HepG2 (cell line): ENCODE measurements around the gene FAM167B. TPM values are rescaled to one million over a fixed set of nuclear protein-coding genes. Genes with fewer than 3 reads are reported as not detected.

Experiments used
- BHLHE40 ChIP-seq: IDR thresholded peaks from 2 replicates; pipeline ENCODE4 v1.6.1; 2011; ENCODE audit warnings: low read length, improper control_type of control experiment
- CBX5 ChIP-seq: sonication (generic); formaldehyde crosslinking; IDR thresholded peaks from 2 replicates; pipeline ENCODE4 v1.4.0; 2020; ENCODE audit warnings: missing genetic modification reagents, borderline replicate concordance
- CC2D1A ChIP-seq: sonication (generic); formaldehyde crosslinking; IDR thresholded peaks from 2 replicates; pipeline ENCODE4 v1.8.1; 2023; ENCODE audit warnings: mild to moderate bottlenecking, missing genetic modification reagents
- EHMT2 ChIP-seq: fragments of 200-600 bp; sonication (generic); IDR thresholded peaks from 2 replicates; pipeline ENCODE4 v1.7.0; 2017; ENCODE audit warnings: antibody characterized with exemption, low read depth, low read length, borderline replicate concordance
- HIVEP1 ChIP-seq: sonication (generic); formaldehyde crosslinking; IDR thresholded peaks from 2 replicates; pipeline ENCODE4 v1.4.0; 2020; ENCODE audit warnings: mild to moderate bottlenecking, missing genetic modification reagents
- HNRNPLL ChIP-seq: fragments of 200-400 bp; formaldehyde crosslinking; IDR thresholded peaks from 2 replicates; pipeline ENCODE4 v1.6.1; 2017; ENCODE audit warnings: mild to moderate bottlenecking, low read depth, low read length; ENCODE audit not compliant: poor library complexity, severe bottlenecking
- MYC ChIP-seq: sonication (generic); formaldehyde crosslinking; IDR thresholded peaks from 2 replicates; pipeline ENCODE4 v1.9.0; 2021; ENCODE audit warnings: missing genetic modification reagents, borderline replicate concordance
- NR2F6 ChIP-seq, 2 experiments: IDR thresholded peaks; 2 replicates each; pipeline ENCODE4 v1.6.1; 2016; ENCODE audit warnings: antibody characterized with exemption in 1 of 2, mild to moderate bottlenecking in 1 of 2
- ZFP37 ChIP-seq: sonication (generic); formaldehyde crosslinking; IDR thresholded peaks from 2 replicates; pipeline ENCODE4 v1.4.0; 2020; ENCODE audit warnings: missing genetic modification reagents, borderline replicate concordance
- ZNF749 ChIP-seq: sonication (generic); formaldehyde crosslinking; IDR thresholded peaks from 2 replicates; pipeline ENCODE4 v1.8.0; 2022; ENCODE audit warnings: mild to moderate bottlenecking, missing genetic modification reagents, moderate library complexity, borderline replicate concordance
- polyA plus RNA-seq, 8 experiments: library from polyadenylated mRNA; depleted of rRNA in 3 of 8; stranded (reverse) in 7 of 8; unstranded in 1 of 8; fragments of >200 nt; fragmentation: Illumina TruSeq in 4 of 8; extraction: Trizol in 4 of 8; gene quantifications; 2 replicates each; pipeline versions ENCODE4 v1.2.1 to v1.2.3, GENCODE V29; 2011 to 2016; ENCODE audit warnings: low read depth in 4 of 8, missing spikeins in 1 of 8, mixed read lengths in 1 of 8; ENCODE audit not compliant: insufficient read depth in 1 of 8
- total RNA-seq, 5 experiments: library from RNA; depleted of rRNA; stranded (reverse); fragments of >200 nt; fragmentation: Illumina TruSeq; extraction: Trizol; gene quantifications; 2 replicates each; pipeline ENCODE4 v1.2.3, GENCODE V29; 2016; ENCODE audit warnings: low read depth in 1 of 5
- TF ChIP-seq, protein P1 (sequence below): sonication (generic); formaldehyde crosslinking; IDR thresholded peaks from 2 replicates; pipeline ENCODE4 v1.4.0; 2020; ENCODE audit warnings: missing genetic modification reagents, borderline replicate concordance
- TF ChIP-seq, protein P2 (sequence below): sonication (generic); formaldehyde crosslinking; conservative IDR thresholded peaks from 2 replicates; pipeline ENCODE4 v1.4.0; 2020; ENCODE audit warnings: mild to moderate bottlenecking, missing genetic modification reagents, moderate library complexity
- TF ChIP-seq, protein P3 (sequence below): sonication (generic); formaldehyde crosslinking; conservative IDR thresholded peaks from 2 replicates; pipeline ENCODE4 v1.5.0; 2020; ENCODE audit warnings: missing genetic modification reagents
- TF ChIP-seq, protein P4 (sequence below), 2 experiments: sonication (generic) in 1 of 2; formaldehyde crosslinking in 1 of 2; IDR thresholded peaks; 2 replicates each; pipeline versions ENCODE4 v1.4.0 to v1.6.1; 2018 to 2020; ENCODE audit warnings: missing genetic modification reagents in 2 of 2, borderline replicate concordance in 1 of 2, low read depth in 1 of 2, mild to moderate bottlenecking in 1 of 2, missing biosample characterization in 1 of 2
- TF ChIP-seq, protein P5 (sequence below): sonication (generic); formaldehyde crosslinking; IDR thresholded peaks from 2 replicates; pipeline ENCODE4 v1.4.0; 2020; ENCODE audit warnings: mild to moderate bottlenecking, missing genetic modification reagents

Gene FAM167B
- total and polyA plus RNA-seq, 2 of the 13 experiments (the other 11 are each of a cell fraction or from before 2014, with no cell fraction given): 0.15 to 0.70 TPM

DNA sequence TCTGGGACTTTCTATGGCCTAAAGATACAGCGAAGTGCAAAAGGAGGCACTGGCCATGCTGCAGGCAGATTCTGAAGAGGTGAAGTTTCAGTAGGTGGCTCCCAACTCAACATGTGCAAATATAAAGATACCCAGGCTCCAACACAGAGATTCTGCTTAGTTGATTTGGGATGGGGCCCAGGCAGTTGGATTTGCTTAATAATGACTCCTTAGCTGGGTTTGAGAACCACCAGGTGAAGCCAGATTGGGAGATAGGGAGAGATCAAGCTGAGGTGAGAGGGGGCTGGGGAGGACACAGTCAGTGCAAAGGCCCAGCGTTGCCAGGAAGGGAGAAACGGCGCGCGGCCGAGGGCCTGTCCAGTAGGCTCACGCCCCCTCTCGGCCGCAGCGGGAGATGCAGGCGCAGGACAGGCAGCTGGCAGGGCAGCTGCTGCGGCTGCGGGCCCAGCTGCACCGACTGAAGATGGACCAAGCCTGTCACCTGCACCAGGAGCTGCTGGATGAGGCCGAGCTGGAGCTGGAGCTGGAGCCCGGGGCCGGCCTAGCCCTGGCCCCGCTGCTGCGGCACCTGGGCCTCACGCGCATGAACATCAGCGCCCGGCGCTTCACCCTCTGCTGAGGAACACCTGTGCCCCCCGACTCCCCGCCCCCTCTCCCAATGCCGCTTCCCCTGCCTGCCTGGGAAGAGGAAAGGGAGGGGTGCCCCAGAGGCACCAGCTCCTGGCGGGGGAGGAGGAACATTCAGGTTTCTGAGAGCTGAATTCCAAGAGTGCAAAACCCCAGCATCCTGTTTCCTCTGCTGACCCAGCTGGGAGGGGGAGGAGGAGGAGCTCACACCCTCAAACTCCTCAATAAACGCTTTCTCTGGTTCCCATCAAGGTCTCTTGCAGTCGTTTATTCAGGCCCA is 1.2 kb downstream of the FAM167B start (continued):
- TF ChIP-seq, protein P1, sequence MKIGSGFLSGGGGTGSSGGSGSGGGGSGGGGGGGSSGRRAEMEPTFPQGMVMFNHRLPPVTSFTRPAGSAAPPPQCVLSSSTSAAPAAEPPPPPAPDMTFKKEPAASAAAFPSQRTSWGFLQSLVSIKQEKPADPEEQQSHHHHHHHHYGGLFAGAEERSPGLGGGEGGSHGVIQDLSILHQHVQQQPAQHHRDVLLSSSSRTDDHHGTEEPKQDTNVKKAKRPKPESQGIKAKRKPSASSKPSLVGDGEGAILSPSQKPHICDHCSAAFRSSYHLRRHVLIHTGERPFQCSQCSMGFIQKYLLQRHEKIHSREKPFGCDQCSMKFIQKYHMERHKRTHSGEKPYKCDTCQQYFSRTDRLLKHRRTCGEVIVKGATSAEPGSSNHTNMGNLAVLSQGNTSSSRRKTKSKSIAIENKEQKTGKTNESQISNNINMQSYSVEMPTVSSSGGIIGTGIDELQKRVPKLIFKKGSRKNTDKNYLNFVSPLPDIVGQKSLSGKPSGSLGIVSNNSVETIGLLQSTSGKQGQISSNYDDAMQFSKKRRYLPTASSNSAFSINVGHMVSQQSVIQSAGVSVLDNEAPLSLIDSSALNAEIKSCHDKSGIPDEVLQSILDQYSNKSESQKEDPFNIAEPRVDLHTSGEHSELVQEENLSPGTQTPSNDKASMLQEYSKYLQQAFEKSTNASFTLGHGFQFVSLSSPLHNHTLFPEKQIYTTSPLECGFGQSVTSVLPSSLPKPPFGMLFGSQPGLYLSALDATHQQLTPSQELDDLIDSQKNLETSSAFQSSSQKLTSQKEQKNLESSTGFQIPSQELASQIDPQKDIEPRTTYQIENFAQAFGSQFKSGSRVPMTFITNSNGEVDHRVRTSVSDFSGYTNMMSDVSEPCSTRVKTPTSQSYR: peak; percentile 56; the same call in 1 of the 2 replicates
- TF ChIP-seq, protein P2, sequence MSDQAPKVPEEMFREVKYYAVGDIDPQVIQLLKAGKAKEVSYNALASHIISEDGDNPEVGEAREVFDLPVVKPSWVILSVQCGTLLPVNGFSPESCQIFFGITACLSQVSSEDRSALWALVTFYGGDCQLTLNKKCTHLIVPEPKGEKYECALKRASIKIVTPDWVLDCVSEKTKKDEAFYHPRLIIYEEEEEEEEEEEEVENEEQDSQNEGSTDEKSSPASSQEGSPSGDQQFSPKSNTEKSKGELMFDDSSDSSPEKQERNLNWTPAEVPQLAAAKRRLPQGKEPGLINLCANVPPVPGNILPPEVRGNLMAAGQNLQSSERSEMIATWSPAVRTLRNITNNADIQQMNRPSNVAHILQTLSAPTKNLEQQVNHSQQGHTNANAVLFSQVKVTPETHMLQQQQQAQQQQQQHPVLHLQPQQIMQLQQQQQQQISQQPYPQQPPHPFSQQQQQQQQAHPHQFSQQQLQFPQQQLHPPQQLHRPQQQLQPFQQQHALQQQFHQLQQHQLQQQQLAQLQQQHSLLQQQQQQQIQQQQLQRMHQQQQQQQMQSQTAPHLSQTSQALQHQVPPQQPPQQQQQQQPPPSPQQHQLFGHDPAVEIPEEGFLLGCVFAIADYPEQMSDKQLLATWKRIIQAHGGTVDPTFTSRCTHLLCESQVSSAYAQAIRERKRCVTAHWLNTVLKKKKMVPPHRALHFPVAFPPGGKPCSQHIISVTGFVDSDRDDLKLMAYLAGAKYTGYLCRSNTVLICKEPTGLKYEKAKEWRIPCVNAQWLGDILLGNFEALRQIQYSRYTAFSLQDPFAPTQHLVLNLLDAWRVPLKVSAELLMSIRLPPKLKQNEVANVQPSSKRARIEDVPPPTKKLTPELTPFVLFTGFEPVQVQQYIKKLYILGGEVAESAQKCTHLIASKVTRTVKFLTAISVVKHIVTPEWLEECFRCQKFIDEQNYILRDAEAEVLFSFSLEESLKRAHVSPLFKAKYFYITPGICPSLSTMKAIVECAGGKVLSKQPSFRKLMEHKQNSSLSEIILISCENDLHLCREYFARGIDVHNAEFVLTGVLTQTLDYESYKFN (CRISPR knock-in tag): no peak
- TF ChIP-seq CBX5 (CRISPR knock-in tag) (peak; percentile 81; the same call in 1 of the 2 replicates), ZFP37 (CRISPR knock-in tag) (no peak), EHMT2 (no peak), BHLHE40 (peak; percentile 55), HNRNPLL (peak; percentile 81), ZNF749 (CRISPR knock-in tag) (0 out of 2 replicates have a peak, but pooled peaks have one; percentile 47), NR2F6 (IDR thresholded peaks at IDR 0.05) (no peak), NR2F6 (CRISPR knock-in tag; IDR thresholded peaks at IDR 0.05) (peak; percentile 60; the same call in 1 of the 2 replicates), CC2D1A (CRISPR knock-in tag) (no peak), MYC (CRISPR knock-in tag) (peak; percentile 79; the same call in 1 of the 2 replicates), HIVEP1 (CRISPR knock-in tag) (peak; percentile 35; the same call in 1 of the 2 replicates)
- TF ChIP-seq, protein P3, sequence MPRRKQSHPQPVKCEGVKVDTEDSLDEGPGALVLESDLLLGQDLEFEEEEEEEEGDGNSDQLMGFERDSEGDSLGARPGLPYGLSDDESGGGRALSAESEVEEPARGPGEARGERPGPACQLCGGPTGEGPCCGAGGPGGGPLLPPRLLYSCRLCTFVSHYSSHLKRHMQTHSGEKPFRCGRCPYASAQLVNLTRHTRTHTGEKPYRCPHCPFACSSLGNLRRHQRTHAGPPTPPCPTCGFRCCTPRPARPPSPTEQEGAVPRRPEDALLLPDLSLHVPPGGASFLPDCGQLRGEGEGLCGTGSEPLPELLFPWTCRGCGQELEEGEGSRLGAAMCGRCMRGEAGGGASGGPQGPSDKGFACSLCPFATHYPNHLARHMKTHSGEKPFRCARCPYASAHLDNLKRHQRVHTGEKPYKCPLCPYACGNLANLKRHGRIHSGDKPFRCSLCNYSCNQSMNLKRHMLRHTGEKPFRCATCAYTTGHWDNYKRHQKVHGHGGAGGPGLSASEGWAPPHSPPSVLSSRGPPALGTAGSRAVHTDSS (CRISPR knock-in tag): no peak
- TF ChIP-seq, protein P4, sequence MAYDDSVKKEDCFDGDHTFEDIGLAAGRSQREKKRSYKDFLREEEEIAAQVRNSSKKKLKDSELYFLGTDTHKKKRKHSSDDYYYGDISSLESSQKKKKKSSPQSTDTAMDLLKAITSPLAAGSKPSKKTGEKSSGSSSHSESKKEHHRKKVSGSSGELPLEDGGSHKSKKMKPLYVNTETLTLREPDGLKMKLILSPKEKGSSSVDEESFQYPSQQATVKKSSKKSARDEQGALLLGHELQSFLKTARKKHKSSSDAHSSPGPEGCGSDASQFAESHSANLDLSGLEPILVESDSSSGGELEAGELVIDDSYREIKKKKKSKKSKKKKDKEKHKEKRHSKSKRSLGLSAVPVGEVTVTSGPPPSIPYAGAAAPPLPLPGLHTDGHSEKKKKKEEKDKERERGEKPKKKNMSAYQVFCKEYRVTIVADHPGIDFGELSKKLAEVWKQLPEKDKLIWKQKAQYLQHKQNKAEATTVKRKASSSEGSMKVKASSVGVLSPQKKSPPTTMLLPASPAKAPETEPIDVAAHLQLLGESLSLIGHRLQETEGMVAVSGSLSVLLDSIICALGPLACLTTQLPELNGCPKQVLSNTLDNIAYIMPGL (CRISPR knock-in tag; IDR thresholded peaks at IDR 0.05; ENCODE audit: borderline replicate concordance in 1 of 2, low read depth in 1 of 2): peak; percentile 66 to 85; a peak in 3 of 4 replicates
- TF ChIP-seq, protein P5, sequence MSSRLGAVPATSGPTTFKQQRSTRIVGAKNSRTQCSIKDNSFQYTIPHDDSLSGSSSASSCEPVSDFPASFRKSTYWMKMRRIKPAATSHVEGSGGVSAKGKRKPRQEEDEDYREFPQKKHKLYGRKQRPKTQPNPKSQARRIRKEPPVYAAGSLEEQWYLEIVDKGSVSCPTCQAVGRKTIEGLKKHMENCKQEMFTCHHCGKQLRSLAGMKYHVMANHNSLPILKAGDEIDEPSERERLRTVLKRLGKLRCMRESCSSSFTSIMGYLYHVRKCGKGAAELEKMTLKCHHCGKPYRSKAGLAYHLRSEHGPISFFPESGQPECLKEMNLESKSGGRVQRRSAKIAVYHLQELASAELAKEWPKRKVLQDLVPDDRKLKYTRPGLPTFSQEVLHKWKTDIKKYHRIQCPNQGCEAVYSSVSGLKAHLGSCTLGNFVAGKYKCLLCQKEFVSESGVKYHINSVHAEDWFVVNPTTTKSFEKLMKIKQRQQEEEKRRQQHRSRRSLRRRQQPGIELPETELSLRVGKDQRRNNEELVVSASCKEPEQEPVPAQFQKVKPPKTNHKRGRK (CRISPR knock-in tag): no peak
